ENCODE results near the gene ATP13A3.

GRCh38 chr3:194512895-194513601 lies 26.2 kb upstream of the ATP13A3 start:
- TF ChIP-seq ZBTB33 (IDR thresholded peaks at IDR 0.05) (no peak), EZH2 (IDR thresholded peaks at IDR 0.05; ENCODE audit: borderline replicate concordance, control insufficient read depth, low read depth, low read length) (no peak), CTCF (IDR thresholded peaks at IDR 0.05 in 2 of 3, conservative IDR thresholded peaks at IDR 0.05 in 1 of 3; ENCODE audit: control insufficient read depth in 2 of 3, extremely low read depth in 1 of 3, insufficient read depth in 1 of 3, low read depth in 3 of 3, low read length in 3 of 3) (no peak), RAD21 (IDR thresholded peaks at IDR 0.05; ENCODE audit: insufficient read depth, low read depth, low read length) (no peak), NFYA (IDR thresholded peaks at IDR 0.05; ENCODE audit: borderline replicate concordance, low read depth, low read length) (no peak), LARP7 (IDR thresholded peaks at IDR 0.05) (no peak), CEBPB (IDR thresholded peaks at IDR 0.05; ENCODE audit: borderline replicate concordance in 1 of 2, low read depth in 2 of 2, low read length in 2 of 2) (no peak), POLR2A (IDR thresholded peaks at IDR 0.05; ENCODE audit: low read depth, low read length) (no peak), POLR2AphosphoS5 (IDR thresholded peaks at IDR 0.05; ENCODE audit: low read length) (no peak)
- TF ChIP-seq, protein P1, sequence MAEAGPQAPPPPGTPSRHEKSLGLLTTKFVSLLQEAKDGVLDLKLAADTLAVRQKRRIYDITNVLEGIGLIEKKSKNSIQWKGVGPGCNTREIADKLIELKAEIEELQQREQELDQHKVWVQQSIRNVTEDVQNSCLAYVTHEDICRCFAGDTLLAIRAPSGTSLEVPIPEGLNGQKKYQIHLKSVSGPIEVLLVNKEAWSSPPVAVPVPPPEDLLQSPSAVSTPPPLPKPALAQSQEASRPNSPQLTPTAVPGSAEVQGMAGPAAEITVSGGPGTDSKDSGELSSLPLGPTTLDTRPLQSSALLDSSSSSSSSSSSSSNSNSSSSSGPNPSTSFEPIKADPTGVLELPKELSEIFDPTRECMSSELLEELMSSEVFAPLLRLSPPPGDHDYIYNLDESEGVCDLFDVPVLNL (IDR thresholded peaks at IDR 0.05; ENCODE audit: low read depth, low read length): no peak
